HG02870 (cell line): ENCODE measurements around the gene GFI1.
A peak's percentile ranks its signal among the peaks of the same experiment; 100 is the strongest.
"Not testable (repeated sequence)": the region's sequence is repeated elsewhere in the genome, so short reads cannot be mapped to it uniquely, and the experiment has no call there.

Source experiments
- ATAC-seq: cut with Tn5 transposase; IDR thresholded peaks from one replicate; pipeline ENCODE4 v1.9.1; 2021; ENCODE audit warnings: mild to moderate bottlenecking, moderate library complexity; ENCODE audit not compliant: unreplicated experiment

Gene GFI1

GRCh38 chr1:92486251-92487077 lies at the start of gene GFI1:
Gene GFI1, minus strand, starts transcription at chr1:92486925. Its CDS starts 3,438 bp downstream, at chr1:92483487.
- peak; percentile 2 for ATAC-seq

GRCh38 chr1:92532371-92532770 lies 45.6 kb upstream of the GFI1 start:
- not testable (repeated sequence) for ATAC-seq

- ATAC-seq, result not testable (repeated sequence)
These were observed 45.2 kb upstream of the GFI1 start for GRCh38 chr1:92531939-92532338.

GRCh38 chr1:92527670-92528069 lies 40.9 kb upstream of the GFI1 start:
- no peak for ATAC-seq

- ATAC-seq, result not testable (repeated sequence)
These were observed 38.3 kb upstream of the GFI1 start for GRCh38 chr1:92524944-92525590.

GRCh38 chr1:92519043-92519442 lies 32.3 kb upstream of the GFI1 start:
- ATAC-seq, result no peak

GRCh38 chr1:92516574-92516973 lies 29.8 kb upstream of the GFI1 start:
- ATAC-seq, result no peak

GRCh38 chr1:92515796-92516201 lies 29.1 kb upstream of the GFI1 start:
- no peak for ATAC-seq

GRCh38 chr1:92511541-92511940 lies 24.8 kb upstream of the GFI1 start:
- ATAC-seq, result peak; percentile 68

- ATAC-seq, result no peak
These were observed 22.9 kb upstream of the GFI1 start for GRCh38 chr1:92509619-92510018.

GRCh38 chr1:92505015-92505692 lies 18.4 kb upstream of the GFI1 start:
- ATAC-seq, result no peak

- ATAC-seq, result no peak
These were observed 17.7 kb upstream of the GFI1 start for GRCh38 chr1:92504291-92505014.

GRCh38 chr1:92503926-92504285 lies 17.2 kb upstream of the GFI1 start:
- no peak for ATAC-seq

GRCh38 chr1:92503043-92503925 lies 16.6 kb upstream of the GFI1 start:
- peak; percentile 45 for ATAC-seq

GRCh38 chr1:92502247-92502646 lies 15.5 kb upstream of the GFI1 start:
- ATAC-seq, result no peak

GRCh38 chr1:92500552-92500951 lies 13.8 kb upstream of the GFI1 start:
- ATAC-seq, result no peak

GRCh38 chr1:92495392-92496063 lies 8.8 kb upstream of the GFI1 start:
- ATAC-seq, result no peak

- ATAC-seq, result no peak
These were observed 7.9 kb upstream of the GFI1 start for GRCh38 chr1:92494485-92495141.

- ATAC-seq, result no peak
These were observed 6.4 kb upstream of the GFI1 start for GRCh38 chr1:92493139-92493538.
